HG03196 (cell line): ENCODE data around the gene OR6F1.
"Not testable (repeated sequence)": the region's sequence is repeated elsewhere in the genome, so short reads cannot be mapped to it uniquely, and the experiment has no call there.

Source experiments
- ATAC-seq: cut with Tn5 transposase; IDR thresholded peaks from one replicate; pipeline ENCODE4 v1.9.1; 2021; ENCODE audit not compliant: unreplicated experiment

The OR6F1 gene

GRCh38 chr1:247716546-247716945 is at the start of gene OR6F1:
TSS of gene OR6F1 (minus strand) at chr1:247716646. CDS start at chr1:247712755, 3,891 bp downstream.
- no peak for ATAC-seq

- ATAC-seq = no peak
Observed at GRCh38 chr1:247760456-247760855, 44.0 kb upstream of the OR6F1 start, which contains the start of gene OR1C1. TSS of gene OR1C1 (minus strand) at chr1:247760556. CDS start at chr1:247758406, 2,150 bp downstream.

- ATAC-seq = not testable (repeated sequence)
Observed at GRCh38 chr1:247754311-247754710, 37.9 kb upstream of the OR6F1 start.

- ATAC-seq = no peak
Observed at GRCh38 chr1:247749870-247750269, 33.4 kb upstream of the OR6F1 start.

- ATAC-seq = no peak
Observed at GRCh38 chr1:247748041-247748440, 31.6 kb upstream of the OR6F1 start, which contains the start of gene OR14A2. TSS of gene OR14A2 (minus strand) at chr1:247748141.

GRCh38 chr1:247747616-247748015 is 31.2 kb upstream of the OR6F1 start:
- ATAC-seq = no peak

GRCh38 chr1:247746391-247746935 is 30.0 kb upstream of the OR6F1 start:
- ATAC-seq = no peak

GRCh38 chr1:247742215-247742760 is 25.8 kb upstream of the OR6F1 start:
- ATAC-seq = not testable (repeated sequence)

- ATAC-seq = no peak
Observed at GRCh38 chr1:247741756-247742155, 25.3 kb upstream of the OR6F1 start.

GRCh38 chr1:247740721-247741120 is 24.3 kb upstream of the OR6F1 start:
- no peak for ATAC-seq

- ATAC-seq = no peak
Observed at GRCh38 chr1:247738315-247738714, 21.9 kb upstream of the OR6F1 start, which contains the start of gene OR14K1. TSS of gene OR14K1 (plus strand) at chr1:247738615. CDS start at chr1:247738615, 0 bp downstream.

GRCh38 chr1:247721222-247721621 is 4.8 kb upstream of the OR6F1 start:
- no peak for ATAC-seq

GRCh38 chr1:247713753-247714152 is 2.7 kb downstream of the OR6F1 start:
- no peak for ATAC-seq

GRCh38 chr1:247710681-247711080 is 5.8 kb downstream of the OR6F1 start:
- ATAC-seq = not testable (repeated sequence)

GRCh38 chr1:247701338-247701737 is 15.1 kb downstream of the OR6F1 start:
- ATAC-seq = no peak

GRCh38 chr1:247681288-247681897 is 35.1 kb downstream of the OR6F1 start:
- peak; percentile 96 for ATAC-seq

GRCh38 chr1:247680171-247680570 is 36.3 kb downstream of the OR6F1 start:
- ATAC-seq = no peak

- ATAC-seq = no peak
Observed at GRCh38 chr1:247679639-247680038, 36.8 kb downstream of the OR6F1 start, which contains the start of gene OR13G1. TSS of gene OR13G1 (minus strand) at chr1:247679739. CDS start at chr1:247673041, 6,698 bp downstream.

- no peak for ATAC-seq
Observed at GRCh38 chr1:247669225-247669624, 47.2 kb downstream of the OR6F1 start.
